ENCODE measurements around the gene HOXA4. TPM values are rescaled to one million over a fixed set of nuclear protein-coding genes. Genes with fewer than 3 reads are reported as not detected.

Gene HOXA4
- total and polyA plus RNA-seq, 2 of the 8 experiments (the other 6 are each of a cell fraction or from before 2014, with no cell fraction given): not detected

- no peak for TF ChIP-seq TEAD4 (IDR thresholded peaks at IDR 0.05; ENCODE audit: low read depth, low read length)
- TF ChIP-seq TAF7 (optimal IDR thresholded peaks at IDR 0.05; ENCODE audit: borderline replicate concordance, low read depth, low read length): no peak
- no peak for TF ChIP-seq EP300 (IDR thresholded peaks at IDR 0.05; ENCODE audit: borderline replicate concordance in 1 of 2, low read depth in 2 of 2, low read length in 2 of 2)
- no peak for TF ChIP-seq GTF2F1 (IDR thresholded peaks at IDR 0.05; ENCODE audit: borderline replicate concordance, low read depth, low read length)
- no peak for TF ChIP-seq HDAC6 (IDR thresholded peaks at IDR 0.05; ENCODE audit: low read depth, low read length)
- TF ChIP-seq SP1 (IDR thresholded peaks at IDR 0.05; ENCODE audit: low read depth, low read length): 0 out of 2 replicates have a peak, but pooled peaks have one; percentile 24
- TF ChIP-seq SP4 (IDR thresholded peaks at IDR 0.05; ENCODE audit: low read length): no peak
- no peak for TF ChIP-seq EGR1 (IDR thresholded peaks at IDR 0.05; ENCODE audit: borderline replicate concordance, low read depth, low read length)
- TF ChIP-seq RFX5 (IDR thresholded peaks at IDR 0.05; ENCODE audit: borderline replicate concordance, low read depth, low read length): no peak
- TF ChIP-seq TBP (IDR thresholded peaks at IDR 0.05; ENCODE audit: low read depth, low read length): no peak
- TF ChIP-seq ZNF274 (IDR thresholded peaks at IDR 0.05; ENCODE audit: borderline replicate concordance, extremely low read depth, low read length): no peak
- no peak for TF ChIP-seq BCL11A (IDR thresholded peaks at IDR 0.05; ENCODE audit: low read depth in 2 of 2, low read length in 2 of 2)
- TF ChIP-seq CBX8 (IDR thresholded peaks at IDR 0.05; ENCODE audit: borderline replicate concordance, low read depth, low read length): peak; percentile 86; the same call in 1 of the 2 replicates
- no peak for TF ChIP-seq SRF (IDR thresholded peaks at IDR 0.05; ENCODE audit: low read depth, low read length)
- TF ChIP-seq CHD1 (IDR thresholded peaks at IDR 0.05; ENCODE audit: low read depth, low read length): no peak
- peak; percentile 91 for TF ChIP-seq EZH2 (IDR thresholded peaks at IDR 0.05; ENCODE audit: low read depth, low read length, severe bottlenecking)
- TF ChIP-seq MAFK (IDR thresholded peaks at IDR 0.05; ENCODE audit: low read depth, low read length): no peak
- TF ChIP-seq SAP30 (IDR thresholded peaks at IDR 0.05; ENCODE audit: insufficient read depth, insufficient replicate concordance, low read length): no peak
- TF ChIP-seq SUZ12 (IDR thresholded peaks at IDR 0.05; ENCODE audit: low read length): peak; percentile 93
- no peak for TF ChIP-seq POLR2AphosphoS5 (IDR thresholded peaks at IDR 0.05; ENCODE audit: low read depth, low read length)
Observed at GRCh38 chr7:27106181-27106900, 24.2 kb downstream of the HOXA4 start (continued).
